Fibroblast of lung (primary cell): Measurements from ENCODE around the gene ACKR2. TPM values are rescaled to one million over a fixed set of nuclear protein-coding genes. Genes with fewer than 3 reads are reported as not detected.

ENCODE experiments used
- DNase-seq, 2 donors: peaks; one replicate each; pipeline versions ENCODE4 v3.0.0 to v3.0.0-alpha.2; 2010; ENCODE audit warnings: low read depth in 2 of 2
- H2AFZ ChIP-seq: 2 replicates; pipeline ENCODE4 v1.5.1; 2012; ENCODE audit warnings: low read length, control low read depth, inconsistent platforms
- H3K27ac ChIP-seq: 2 replicates; pipeline ENCODE4 v1.5.1; 2011; ENCODE audit warnings: low read length, control low read depth; ENCODE audit not compliant: insufficient read depth
- H3K27me3 ChIP-seq: 2 replicates; pipeline ENCODE4 v1.5.1; 2011; ENCODE audit warnings: mild to moderate bottlenecking, low read length; ENCODE audit not compliant: control insufficient read depth, insufficient read depth
- H3K36me3 ChIP-seq: 2 replicates; pipeline ENCODE4 v1.5.1; 2011; ENCODE audit warnings: low read length; ENCODE audit not compliant: control insufficient read depth, insufficient read depth
- H3K4me1 ChIP-seq: 2 replicates; pipeline ENCODE4 v1.5.1; 2011; ENCODE audit warnings: low read length; ENCODE audit not compliant: control insufficient read depth, insufficient read depth; ENCODE audit errors: extremely low read depth
- H3K4me2 ChIP-seq: 2 replicates; pipeline ENCODE4 v1.5.1; 2011; ENCODE audit warnings: low read length, control low read depth; ENCODE audit not compliant: insufficient read depth; ENCODE audit errors: extremely low read depth
- H3K4me3 ChIP-seq, 4 experiments: fragments of 200-600 bp in 1 of 4; sonication (generic) in 1 of 4; replicated peaks in 1 of 4; 2 replicates each; pipeline ENCODE4 v1.5.1; 2011 to 2016; ENCODE audit warnings: low read length in 4 of 4, low read depth in 3 of 4, mild to moderate bottlenecking in 3 of 4, control low read depth in 2 of 4, inconsistent platforms in 1 of 4, mixed read lengths in 1 of 4; ENCODE audit not compliant: insufficient read depth in 1 of 4; ENCODE audit errors: control extremely low read depth in 1 of 4
- H3K79me2 ChIP-seq: 2 replicates; pipeline ENCODE4 v1.5.1; 2012; ENCODE audit warnings: mild to moderate bottlenecking, low read length, inconsistent platforms; ENCODE audit not compliant: control insufficient read depth, insufficient read depth
- H3K9ac ChIP-seq: 2 replicates; pipeline ENCODE4 v1.5.1; 2011; ENCODE audit warnings: mild to moderate bottlenecking, low read length, control low read depth; ENCODE audit not compliant: insufficient read depth
- H3K9me3 ChIP-seq: 2 replicates; pipeline ENCODE4 v1.5.1; 2012; ENCODE audit warnings: low read depth, low read length; ENCODE audit not compliant: control insufficient read depth, insufficient read depth
- H4K20me1 ChIP-seq: 2 replicates; pipeline ENCODE4 v1.5.1; 2011; ENCODE audit warnings: low read length; ENCODE audit not compliant: control insufficient read depth, insufficient read depth; ENCODE audit errors: extremely low read depth
- CTCF ChIP-seq, 2 donors: IDR thresholded peaks in 1 of 2; conservative IDR thresholded peaks in 1 of 2; 1 replicate in 1 of 2; 2 replicates in 1 of 2; pipeline ENCODE4 v1.5.1; 2011 to 2012; ENCODE audit warnings: low read length in 2 of 2, control low read depth in 1 of 2, inconsistent platforms in 1 of 2, low read depth in 1 of 2, mild to moderate bottlenecking in 1 of 2
- EZH2 ChIP-seq: IDR thresholded peaks from 2 replicates; pipeline ENCODE4 v1.5.1; 2012; ENCODE audit warnings: low read length, control low read depth, mild to moderate bottlenecking; ENCODE audit errors: missing control alignments
- polyA plus RNA-seq, 2 donors: library from polyadenylated mRNA; depleted of rRNA in 1 of 2; stranded (reverse) in 1 of 2; unstranded in 1 of 2; fragments of >200 nt; gene quantifications; 2 replicates each; pipeline ENCODE4 v1.2.1, GENCODE V29; 2011 to 2012; ENCODE audit warnings: missing spikeins in 1 of 2
- total RNA-seq: library from RNA; depleted of rRNA; stranded (reverse); fragments of >200 nt; gene quantifications from 2 replicates; pipeline ENCODE4 v1.2.1, GENCODE V29; 2014

The ACKR2 gene
- total and polyA plus RNA-seq, 2 donors (not counting 1 experiment from before 2014, with no cell fraction given): under 0.01 to 0.19 TPM

GRCh38 chr3:42815826-42816225 is 6.6 kb downstream of the ACKR2 start:
- H3K79me2 ChIP-seq: no peaks in the 10 kb centered on the region
- no peak for DNase-seq

DNA sequence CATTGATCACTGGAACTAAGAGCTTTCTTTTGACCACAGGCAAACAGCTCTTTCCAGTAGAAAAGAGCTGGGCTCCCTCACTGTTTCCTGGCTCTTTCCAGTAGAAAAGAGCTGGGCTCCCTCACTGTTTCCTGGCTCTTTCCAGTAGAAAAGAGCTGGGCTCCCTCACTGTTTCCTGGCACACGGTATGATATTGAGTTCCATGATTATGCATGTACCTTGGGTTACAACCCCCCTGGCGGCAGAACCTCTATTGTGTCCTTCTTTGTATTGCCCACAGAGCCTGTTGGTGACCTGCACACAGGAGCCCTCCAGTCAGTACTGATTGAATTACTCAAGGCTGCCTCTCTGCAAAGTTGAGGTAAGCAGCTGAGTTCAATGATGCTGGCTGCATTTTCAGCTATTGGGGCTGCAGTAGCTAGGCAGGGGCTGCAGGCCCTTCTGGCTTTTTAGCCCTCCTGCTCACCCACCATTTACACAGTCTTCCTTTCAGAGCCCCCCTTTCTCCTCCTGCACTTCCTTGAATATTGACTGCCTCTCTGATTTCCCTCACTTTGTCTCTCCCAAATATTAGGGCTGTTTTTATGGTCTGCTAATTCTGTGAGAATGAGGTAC is 10.2 kb downstream of the ACKR2 start:
- Histone ChIP-seq H3K4me2 (no peak overlapping the region), H3K4me1 (no peaks in the 10 kb centered on the region), H3K79me2 (no peaks in the 10 kb centered on the region), H3K36me3 (no peaks in the 10 kb centered on the region), H3K4me3 (no peak overlapping the region), H4K20me1 (no peaks in the 10 kb centered on the region), H2AFZ (no peak overlapping the region), H3K27me3 (peaks cover 2% of the 10 kb centered on the region), H3K27ac (no peak overlapping the region), H3K9ac (no peak overlapping the region), H3K9me3 (no peaks in the 10 kb centered on the region)
- no peak for DNase-seq
- TF ChIP-seq CTCF (conservative IDR thresholded peaks at IDR 0.05 in 1 of 2, IDR thresholded peaks at IDR 0.05 in 1 of 2; ENCODE audit: low read depth in 1 of 2, low read length in 2 of 2): no peak
- TF ChIP-seq EZH2: no peak

More at GRCh38 chr3:42815826-42816225, 6.6 kb downstream of the ACKR2 start:
- H3K4me2 ChIP-seq: no peak overlapping the region
- H3K4me3 ChIP-seq: no peak overlapping the region
- H2AFZ ChIP-seq: no peak overlapping the region
- no peak for TF ChIP-seq EZH2
- no peak for TF ChIP-seq CTCF (conservative IDR thresholded peaks at IDR 0.05 in 1 of 2, IDR thresholded peaks at IDR 0.05 in 1 of 2; ENCODE audit: low read depth in 1 of 2, low read length in 2 of 2)
- H3K4me1 ChIP-seq: no peaks in the 10 kb centered on the region
- H3K9me3 ChIP-seq: no peaks in the 10 kb centered on the region
- no peaks in the 10 kb centered on the region for H4K20me1 ChIP-seq
- H3K27me3 ChIP-seq: peaks cover 2% of the 10 kb centered on the region
- H3K9ac ChIP-seq: no peak overlapping the region
- no peak overlapping the region for H3K27ac ChIP-seq
- no peaks in the 10 kb centered on the region for H3K36me3 ChIP-seq

DNA sequence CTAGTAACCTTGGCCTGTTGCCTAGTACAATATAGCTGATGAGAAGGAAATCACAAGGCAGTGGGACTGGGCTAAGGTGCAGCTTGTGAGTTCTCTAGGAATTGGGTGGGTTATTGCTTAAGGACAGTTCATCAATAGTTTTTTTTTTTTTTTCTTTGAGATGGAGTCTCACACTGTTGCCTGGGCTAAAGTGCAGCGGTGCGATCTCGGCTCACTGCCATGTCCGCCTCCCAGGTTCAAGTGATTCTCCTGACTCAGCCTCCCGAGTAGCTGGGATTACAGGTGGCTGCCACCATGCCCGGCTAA is 11.5 kb downstream of the ACKR2 start:
- Histone ChIP-seq H3K27me3 (peaks cover 2% of the 10 kb centered on the region), H3K36me3 (no peaks in the 10 kb centered on the region), H3K79me2 (no peaks in the 10 kb centered on the region), H4K20me1 (no peaks in the 10 kb centered on the region), H3K4me1 (no peaks in the 10 kb centered on the region), H3K9ac (no peak overlapping the region), H3K4me2 (no peak overlapping the region), H3K4me3 (no peak overlapping the region), H3K9me3 (no peaks in the 10 kb centered on the region), H2AFZ (no peak overlapping the region), H3K27ac (no peak overlapping the region)
- no peak for DNase-seq
- TF ChIP-seq EZH2 (no peak), CTCF (conservative IDR thresholded peaks at IDR 0.05 in 1 of 2, IDR thresholded peaks at IDR 0.05 in 1 of 2; ENCODE audit: low read depth in 1 of 2, low read length in 2 of 2) (no peak)
